K562 (cell line): ENCODE data around the gene MYMK. TPM values are rescaled to one million over a fixed set of nuclear protein-coding genes. Genes with fewer than 3 reads are reported as not detected.

Experiments used
- ATAC-seq: fragments of 200-7000 bp; cut with Tn5 transposase; 3 replicates; pipeline ENCODE4 v1.9.1; 2020; ENCODE audit warnings: moderate library complexity
- BruUV-seq: library from RNA; stranded (reverse); fragments of 400-500 nt; replicated peaks from 2 replicates; lab custom pipeline; 2021; lab: Mats Ljungman, UMichigan
- CTCF ChIA-PET: fragments of 300-600 bp; formaldehyde crosslinking; extraction: SDS; loops from one replicate; lab custom pipeline; 2021; ENCODE audit warnings: low intra/inter-chr PET ratio; lab: Yijun Ruan, JAX
- POLR2A ChIA-PET: fragments of 300-600, 350-650 bp; sonication (Branson Sonifier 250); formaldehyde crosslinking; extraction: SDS; loops from one replicate; lab custom pipeline; 2021; ENCODE audit warnings: antibody characterized with exemption, inconsistent platforms; lab: Yijun Ruan, JAX
- DNase-seq, 4 experiments: peaks; one replicate each; pipeline versions ENCODE4 v3.0.0 to v3.0.0-alpha.2; 2011 to 2018; ENCODE audit warnings: low spot score in 3 of 4, mixed read lengths in 3 of 4; ENCODE audit errors: extremely low read depth in 1 of 4
- FAIRE-seq: peaks from 2 replicates; lab custom pipeline; 2011; peaks lifted over from hg19 to GRCh38; lab: Jason Lieb, UNC
- H2AFZ ChIP-seq: 2 replicates; pipeline ENCODE4 v1.6.0; 2011; ENCODE audit warnings: low read depth, low read length, control low read depth, inconsistent platforms
- H3K27ac ChIP-seq: fragments of 200-600 bp; 3 replicates; pipeline ENCODE4 v1.8.0; 2011; ENCODE audit warnings: low read depth, mild to moderate bottlenecking, control low read depth, inconsistent platforms, low read length, moderate library complexity, mixed read lengths; ENCODE audit errors: extremely low read depth
- H3K27me3 ChIP-seq, 2 experiments: fragments of 300-600 bp in 1 of 2; 2 replicates in 1 of 2; 3 replicates in 1 of 2; pipeline versions ENCODE4 v1.6.0 to v1.8.0; 2011; ENCODE audit warnings: inconsistent platforms in 2 of 2, low read length in 2 of 2, mild to moderate bottlenecking in 1 of 2, mixed read lengths in 1 of 2, moderate library complexity in 1 of 2; ENCODE audit not compliant: control insufficient read depth in 2 of 2, insufficient read depth in 2 of 2
- H3K36me3 ChIP-seq: fragments of 300-600 bp; 3 replicates; pipeline ENCODE4 v1.8.0; 2011; ENCODE audit warnings: mild to moderate bottlenecking, low read length, inconsistent platforms; ENCODE audit not compliant: control insufficient read depth, insufficient read depth
- H3K4me1 ChIP-seq, 2 experiments: fragments of 200-600 bp in 1 of 2; replicated peaks in 1 of 2; 2 replicates in 1 of 2; 3 replicates in 1 of 2; pipeline versions ENCODE4 v1.5.1 to v1.8.0; 2011; ENCODE audit warnings: inconsistent platforms in 2 of 2, low read length in 2 of 2, mild to moderate bottlenecking in 1 of 2, mixed read lengths in 1 of 2, moderate library complexity in 1 of 2; ENCODE audit not compliant: control insufficient read depth in 2 of 2, insufficient read depth in 2 of 2
- H3K4me2 ChIP-seq: 2 replicates; pipeline ENCODE4 v1.6.1; 2011; ENCODE audit warnings: low read length, control low read depth, inconsistent platforms, mixed read lengths; ENCODE audit not compliant: insufficient read depth
- H3K4me3 ChIP-seq: fragments of 200-600 bp; sonication (generic), shearing (Covaris generic); 2 replicates; pipeline ENCODE4 v1.5.1; 2016; ENCODE audit warnings: control low read depth, inconsistent platforms
- H3K79me2 ChIP-seq: fragments of 200-600 bp; 3 replicates; pipeline ENCODE4 v1.8.0; 2011; ENCODE audit warnings: low read length, inconsistent platforms; ENCODE audit not compliant: control insufficient read depth, insufficient read depth
- H3K9ac ChIP-seq, 2 experiments: 2 replicates each; pipeline versions ENCODE4 v1.6.0 to v1.6.1; 2011; ENCODE audit warnings: low read depth in 2 of 2, low read length in 2 of 2, control low read depth in 1 of 2, inconsistent platforms in 1 of 2, mild to moderate bottlenecking in 1 of 2, mixed read lengths in 1 of 2; ENCODE audit not compliant: insufficient read depth in 1 of 2
- H3K9me1 ChIP-seq: one replicate; pipeline ENCODE4 v1.6.0; 2011; ENCODE audit warnings: inconsistent platforms, mild to moderate bottlenecking, low read length, moderate library complexity; ENCODE audit not compliant: control insufficient read depth, insufficient read depth
- H3K9me3 ChIP-seq: replicated peaks from 2 replicates; pipeline ENCODE4 v1.5.1; 2011; ENCODE audit warnings: low read depth, low read length, inconsistent platforms; ENCODE audit not compliant: control insufficient read depth, insufficient read depth
- H4K20me1 ChIP-seq: replicated peaks from 2 replicates; pipeline ENCODE4 v1.6.1; 2011; ENCODE audit warnings: low read length, inconsistent platforms, mixed read lengths; ENCODE audit not compliant: control insufficient read depth, insufficient read depth
- SIN3A ChIP-seq, 2 experiments: fragments of 150-350 bp in 1 of 2; IDR thresholded peaks; 2 replicates each; pipeline ENCODE4 v1.6.1; 2011 to 2016; ENCODE audit warnings: borderline replicate concordance in 2 of 2, low read depth in 2 of 2, low read length in 2 of 2, mild to moderate bottlenecking in 2 of 2, moderate library complexity in 2 of 2; ENCODE audit not compliant: control insufficient read depth in 1 of 2
- ZNF644 ChIP-seq: fragments of 200-800 bp; sonication (Bioruptor generic); IDR thresholded peaks from 2 replicates; pipeline ENCODE4 v1.6.1; 2016; ENCODE audit warnings: low read depth, missing genetic modification characterization, missing compliant biosample characterization
- WGBS: fragments of 100-300 bp; shearing (Covaris generic); methylation state at CpG from one replicate; pipeline ENCODE4 v1.1.6; 2016; ENCODE audit warnings: low coverage, mixed read lengths; ENCODE audit not compliant: insufficient coverage; ENCODE audit errors: missing lambda C conversion rate; 5-methylcytosine and 5-hydroxymethylcytosine counted together
- in situ Hi-C: fragments of 300-500 bp; cut with MboI; formaldehyde crosslinking; loops from 4 replicates; pipeline ENCODE4 v1.15.0; 2018; ENCODE audit warnings: inconsistent platforms, mixed read lengths
- intact Hi-C: fragments of 100-400 bp; cut with micrococcal nuclease; formaldehyde crosslinking; loops from 2 replicates; pipeline ENCODE4 v1.14.2; 2022
- polyA plus RNA-seq, 8 experiments: library from polyadenylated mRNA; depleted of rRNA in 4 of 8; stranded (reverse) in 5 of 8; unstranded in 3 of 8; fragments of >200 nt; fragmentation: Nextera tagmentation in 2 of 8; fragmentation: Illumina TruSeq in 1 of 8; extraction: Ambion mirVana in 2 of 8; extraction: Trizol in 1 of 8; gene quantifications; 2 replicates each; pipeline versions ENCODE4 v1.2.1 to v1.2.3, GENCODE V29; 2011 to 2014; ENCODE audit warnings: inconsistent platforms in 1 of 8, missing spikeins in 1 of 8
- total RNA-seq, 7 experiments: library from RNA; depleted of rRNA in 6 of 7; stranded (reverse); fragments of >200 nt in 6 of 7; fragmentation: Illumina TruSeq in 2 of 7; extraction: Trizol in 2 of 7; gene quantifications; 2 replicates each; pipeline versions ENCODE4 v1.2.1 to v1.2.3, GENCODE V29; 2011 to 2021; ENCODE audit warnings: low replicate concordance in 1 of 7
- TF ChIP-seq, protein P1 (sequence below): IDR thresholded peaks from 3 replicates; pipeline ENCODE4 v1.6.1; 2011; ENCODE audit warnings: borderline replicate concordance, mild to moderate bottlenecking; ENCODE audit not compliant: insufficient read length, insufficient read depth

Gene MYMK
- total and polyA plus RNA-seq, 9 of the 15 experiments (the other 6 are each of a cell fraction or from before 2014, with no cell fraction given): not detected

- Histone ChIP-seq H4K20me1 (no peaks in the 10 kb centered on the region), H3K9me3 (no peaks in the 10 kb centered on the region), H3K4me2 (no peak overlapping the region), H3K27ac (no peak overlapping the region), H3K9ac (no peak overlapping the region), H3K27me3 (peaks cover 32 to 82% of the 10 kb centered on the region in 2 experiments; a peak in 4 of 5 replicates), H2AFZ (no peak overlapping the region), H3K79me2 (no peaks in the 10 kb centered on the region), H3K4me3 (no peak overlapping the region), H3K9me1 (no peaks in the 10 kb centered on the region), H3K4me1 (peaks cover 0 to 51% of the 10 kb centered on the region in 2 experiments; a peak in 3 of 5 replicates), H3K36me3 (no peaks in the 10 kb centered on the region)
- intact Hi-C loops (no loop called here), in situ Hi-C loops (no loop called here)
- BruUV-seq: no TSS peak
- DNase-seq (no peak), FAIRE-seq (no peak), ATAC-seq (no peak)
- WGBS: 2% methylated on average over 9 of the region's 13 CpGs
- ChIA-PET CTCF (no interaction called here), POLR2A (interaction anchor here (1.0 kb wide), 1 partner anchor 140 kb away, joined by 3 read pairs; no protein-coding TSS in a partner anchor)
- TF ChIP-seq, protein P1, sequence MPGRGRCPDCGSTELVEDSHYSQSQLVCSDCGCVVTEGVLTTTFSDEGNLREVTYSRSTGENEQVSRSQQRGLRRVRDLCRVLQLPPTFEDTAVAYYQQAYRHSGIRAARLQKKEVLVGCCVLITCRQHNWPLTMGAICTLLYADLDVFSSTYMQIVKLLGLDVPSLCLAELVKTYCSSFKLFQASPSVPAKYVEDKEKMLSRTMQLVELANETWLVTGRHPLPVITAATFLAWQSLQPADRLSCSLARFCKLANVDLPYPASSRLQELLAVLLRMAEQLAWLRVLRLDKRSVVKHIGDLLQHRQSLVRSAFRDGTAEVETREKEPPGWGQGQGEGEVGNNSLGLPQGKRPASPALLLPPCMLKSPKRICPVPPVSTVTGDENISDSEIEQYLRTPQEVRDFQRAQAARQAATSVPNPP: no peak
- TF ChIP-seq ZNF644 (tag): no peak
- no peak for TF ChIP-seq SIN3A (IDR thresholded peaks at IDR 0.05; ENCODE audit: borderline replicate concordance in 2 of 2, control insufficient read depth in 1 of 2, low read depth in 2 of 2, low read length in 2 of 2)
Observed at GRCh38 chr9:133490201-133490681, 34.5 kb downstream of the MYMK start.
